Gastroesophageal sphincter (tissue), 4 donors: ENCODE measurements around the gene DLGAP4. TPM values are rescaled to one million over a fixed set of nuclear protein-coding genes. Genes with fewer than 3 reads are reported as not detected.

Experiments
- ATAC-seq: fragments of 150-250 bp; one replicate; pipeline ENCODE4 v1.9.1; 2016; ENCODE audit warnings: mild to moderate bottlenecking, moderate library complexity
- H3K27ac ChIP-seq, 4 donors: fragments of 200-600 bp; sonication (generic) in 3 of 4; 1 replicate in 3 of 4; 2 replicates in 1 of 4; pipeline ENCODE4 v1.5.1; 2016 to 2019
- H3K27me3 ChIP-seq: fragments of 200-600 bp; sonication (generic); one replicate; pipeline ENCODE4 v1.5.1; 2019
- H3K36me3 ChIP-seq, 2 donors: fragments of 200-600 bp; sonication (generic); one replicate each; pipeline ENCODE4 v1.5.1; 2019; ENCODE audit warnings: control low read depth in 1 of 2
- H3K4me1 ChIP-seq, 3 donors: fragments of 200-600 bp; sonication (generic); 1 replicate in 2 of 3; 2 replicates in 1 of 3; pipeline ENCODE4 v1.5.1; 2016 to 2019; ENCODE audit warnings: control low read depth in 2 of 3
- H3K4me3 ChIP-seq, 2 donors: fragments of 200-600 bp; sonication (generic); one replicate each; pipeline ENCODE4 v1.5.1; 2019; ENCODE audit warnings: mild to moderate bottlenecking in 1 of 2, moderate library complexity in 1 of 2
- H3K9me3 ChIP-seq, 3 donors: fragments of 200-600 bp; sonication (generic); one replicate each; pipeline ENCODE4 v1.5.1; 2017 to 2019; ENCODE audit warnings: control low read depth in 2 of 3
- EP300 ChIP-seq: sonication (generic); formaldehyde crosslinking; IDR thresholded peaks from one replicate; pipeline ENCODE4 v1.6.1; 2017; ENCODE audit warnings: antibody characterized with exemption, mild to moderate bottlenecking
- POLR2A ChIP-seq, 2 donors: fragments of 450-650 bp; IDR thresholded peaks; one replicate each; pipeline ENCODE4 v1.6.1; 2017; ENCODE audit warnings: antibody characterized with exemption in 2 of 2, mild to moderate bottlenecking in 2 of 2, moderate library complexity in 1 of 2
- POLR2AphosphoS5 ChIP-seq: sonication (generic); formaldehyde crosslinking; IDR thresholded peaks from one replicate; pipeline ENCODE4 v1.6.1; 2017; ENCODE audit warnings: antibody characterized with exemption
- WGBS, 2 donors: methylation state at CpG; one replicate each; pipeline ENCODE4 v1.1.5; 2018; ENCODE audit warnings: low coverage in 1 of 2; 5-methylcytosine and 5-hydroxymethylcytosine counted together
- total RNA-seq, 4 donors: library from RNA; depleted of rRNA; stranded (reverse); fragments of >200 nt; gene quantifications; one replicate each; pipeline ENCODE4 v1.1.0, GENCODE V29; 2016
- TF ChIP-seq, protein P1 (sequence below), 4 experiments: fragments of 200-600 bp in 2 of 4; fragments of 450-650 bp in 2 of 4; sonication (generic) in 1 of 4; IDR thresholded peaks; one replicate each; pipeline ENCODE4 v1.5.1; 2017 to 2019; ENCODE audit warnings: antibody characterized with exemption in 4 of 4, mild to moderate bottlenecking in 2 of 4, moderate library complexity in 2 of 4

DLGAP4 gene
- total RNA-seq, 4 donors from 2014 or later = 35.5 to 76.1 (median 42.2) TPM

DNA sequence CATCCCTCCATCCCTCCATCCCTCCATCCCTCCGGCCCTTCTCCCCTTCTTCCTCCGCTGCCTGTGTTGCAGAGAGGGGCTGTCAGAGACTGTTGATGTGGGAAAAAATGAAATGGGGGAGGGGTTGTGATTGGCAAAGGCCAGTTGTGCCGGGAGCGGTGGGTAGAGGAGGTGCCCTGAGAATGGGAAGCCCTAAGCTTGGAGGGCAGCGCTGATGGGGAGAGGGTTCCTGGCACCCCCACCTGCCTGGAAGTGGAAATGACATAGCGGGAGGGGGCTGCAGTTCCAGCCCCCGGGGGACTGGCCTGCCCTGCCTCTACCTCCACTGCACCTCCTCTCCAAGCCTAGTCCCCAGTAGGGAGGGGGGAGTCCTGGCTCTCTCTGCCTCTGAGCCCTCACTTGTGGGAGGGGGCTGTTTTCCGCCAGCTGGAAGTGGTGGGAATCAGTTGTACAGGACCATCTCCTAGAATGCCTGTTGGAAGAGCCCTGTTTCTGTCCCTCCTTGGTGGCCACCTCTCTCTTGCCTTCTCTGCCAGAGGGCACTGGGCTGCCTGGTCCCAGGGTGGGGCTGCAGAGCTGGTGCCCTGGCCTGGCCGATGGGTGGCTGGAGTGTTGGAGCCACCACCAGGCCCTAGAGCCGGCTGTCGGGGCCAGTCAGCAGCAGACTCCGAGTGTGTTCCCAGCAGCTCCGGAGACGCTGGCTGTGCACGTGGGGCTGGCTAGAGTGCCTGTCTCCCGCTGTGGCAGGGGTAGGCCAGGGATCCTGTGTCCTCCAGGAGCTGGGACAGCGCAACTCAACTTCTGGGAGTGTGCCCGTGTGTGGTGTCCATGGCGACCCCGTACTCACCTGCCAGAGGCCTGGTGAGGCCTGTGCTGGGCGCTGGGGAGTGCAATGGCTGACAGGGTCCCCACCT is 1.5 kb downstream of the DLGAP4 start:
- no peak for TF ChIP-seq POLR2AphosphoS5
- TF ChIP-seq, protein P1, sequence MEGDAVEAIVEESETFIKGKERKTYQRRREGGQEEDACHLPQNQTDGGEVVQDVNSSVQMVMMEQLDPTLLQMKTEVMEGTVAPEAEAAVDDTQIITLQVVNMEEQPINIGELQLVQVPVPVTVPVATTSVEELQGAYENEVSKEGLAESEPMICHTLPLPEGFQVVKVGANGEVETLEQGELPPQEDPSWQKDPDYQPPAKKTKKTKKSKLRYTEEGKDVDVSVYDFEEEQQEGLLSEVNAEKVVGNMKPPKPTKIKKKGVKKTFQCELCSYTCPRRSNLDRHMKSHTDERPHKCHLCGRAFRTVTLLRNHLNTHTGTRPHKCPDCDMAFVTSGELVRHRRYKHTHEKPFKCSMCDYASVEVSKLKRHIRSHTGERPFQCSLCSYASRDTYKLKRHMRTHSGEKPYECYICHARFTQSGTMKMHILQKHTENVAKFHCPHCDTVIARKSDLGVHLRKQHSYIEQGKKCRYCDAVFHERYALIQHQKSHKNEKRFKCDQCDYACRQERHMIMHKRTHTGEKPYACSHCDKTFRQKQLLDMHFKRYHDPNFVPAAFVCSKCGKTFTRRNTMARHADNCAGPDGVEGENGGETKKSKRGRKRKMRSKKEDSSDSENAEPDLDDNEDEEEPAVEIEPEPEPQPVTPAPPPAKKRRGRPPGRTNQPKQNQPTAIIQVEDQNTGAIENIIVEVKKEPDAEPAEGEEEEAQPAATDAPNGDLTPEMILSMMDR (IDR thresholded peaks at IDR 0.05) = no peak
- no peak for TF ChIP-seq EP300
- TF ChIP-seq POLR2A (IDR thresholded peaks at IDR 0.05) = no peak
- Histone ChIP-seq H3K36me3 (no peaks in the 10 kb centered on the region), H3K27ac (no peak overlapping the region), H3K9me3 (no peaks in the 10 kb centered on the region), H3K27me3 (peaks cover 99% of the 10 kb centered on the region), H3K4me3 (no peak overlapping the region), H3K4me1 (peaks cover 0 to 17% (median 11%) of the 10 kb centered on the region in 3 donors)
- WGBS, 2 donors = no CpG with 5 or more reads among the region's 21 CpGs
- no peak for ATAC-seq

DNA sequence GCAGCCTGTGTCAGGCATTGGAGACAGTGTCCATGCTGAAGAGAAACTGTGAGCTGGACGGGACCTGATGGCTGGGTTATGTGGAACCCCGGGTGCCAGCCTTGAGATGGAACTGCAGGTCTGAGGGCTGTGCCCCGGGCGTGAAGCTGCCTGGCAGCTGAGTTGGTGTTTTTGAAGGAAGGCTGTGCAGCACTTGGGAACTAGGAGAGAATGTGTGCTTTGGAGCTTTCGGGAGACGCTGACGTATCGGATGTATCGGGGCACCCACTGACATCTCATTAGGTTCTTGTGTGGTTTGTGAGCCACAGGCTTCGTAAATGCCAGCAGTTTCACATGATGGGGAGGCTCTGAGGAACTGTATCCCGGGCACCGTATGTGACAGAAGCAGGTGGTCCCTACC is 2.2 kb downstream of the DLGAP4 start:
- Histone ChIP-seq H3K4me3 (no peak overlapping the region), H3K9me3 (no peaks in the 10 kb centered on the region), H3K27ac (no peak overlapping the region), H3K27me3 (peaks cover 99% of the 10 kb centered on the region), H3K36me3 (no peaks in the 10 kb centered on the region), H3K4me1 (peaks cover 0 to 17% (median 11%) of the 10 kb centered on the region in 3 donors)
- 83% methylated on average over 11 of the region's 12 CpGs; no CpG with 5 or more reads in 1 of the 2 donors for WGBS, 2 donors
- TF ChIP-seq EP300 (no peak), POLR2A (IDR thresholded peaks at IDR 0.05) (no peak), POLR2AphosphoS5 (no peak)
- TF ChIP-seq, protein P1 (IDR thresholded peaks at IDR 0.05) = no peak
- ATAC-seq = no peak

DNA sequence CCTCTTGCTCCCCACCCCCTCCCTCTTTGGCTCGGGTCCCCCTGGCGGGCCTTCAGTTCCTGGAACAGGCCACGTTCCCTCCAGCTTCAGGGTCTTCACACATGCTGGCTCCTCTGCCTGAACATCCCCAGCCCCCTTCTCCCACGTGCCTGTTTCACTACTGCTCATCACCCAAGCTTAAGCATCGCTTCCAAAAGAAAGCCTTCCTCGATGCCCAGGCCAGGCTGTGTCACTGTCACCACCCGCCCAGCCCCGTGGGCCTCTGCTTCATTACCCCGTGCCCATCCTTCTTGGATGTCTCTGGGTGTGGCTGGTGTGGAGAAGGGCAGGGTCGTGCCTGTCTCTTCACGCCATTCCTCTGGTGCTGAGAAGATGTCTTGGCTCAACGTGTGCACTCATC is 2.8 kb downstream of the DLGAP4 start:
- WGBS, 2 donors = 21 to 42% methylated on average over 2 to 6 of the region's 12 CpGs
- H3K4me3 ChIP-seq = no peak overlapping the region
- TF ChIP-seq EP300 (no peak), POLR2AphosphoS5 (no peak), POLR2A (IDR thresholded peaks at IDR 0.05) (no peak)
- TF ChIP-seq, protein P1 (IDR thresholded peaks at IDR 0.05) = no peak
- no peaks in the 10 kb centered on the region for H3K9me3 ChIP-seq
- H3K36me3 ChIP-seq = no peaks in the 10 kb centered on the region
- ATAC-seq = no peak
- no peak overlapping the region for H3K27ac ChIP-seq
- peaks cover 99% of the 10 kb centered on the region for H3K27me3 ChIP-seq
- H3K4me1 ChIP-seq = peaks cover 0 to 17% (median 11%) of the 10 kb centered on the region in 3 donors

DNA sequence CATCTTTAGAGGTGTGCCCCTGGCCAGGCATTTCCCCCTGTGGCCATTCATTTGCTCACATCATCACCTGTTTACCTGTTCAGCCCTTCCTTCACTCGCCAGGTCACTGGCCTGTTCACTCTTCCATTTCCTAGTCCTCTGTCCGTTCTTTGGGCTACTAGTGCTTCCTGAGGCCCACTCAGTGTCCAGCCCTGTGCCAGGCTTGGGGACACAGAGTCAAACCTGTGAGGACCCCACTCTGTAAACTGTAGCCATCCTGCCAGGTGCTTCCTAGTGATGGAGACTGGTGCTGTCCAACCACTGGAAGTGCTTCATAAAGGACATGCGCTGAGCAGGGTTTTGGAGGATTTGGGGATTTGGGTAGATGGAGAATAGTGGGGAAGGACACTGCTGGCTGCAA is 3.5 kb downstream of the DLGAP4 start:
- H3K9me3 ChIP-seq = no peaks in the 10 kb centered on the region
- H3K4me1 ChIP-seq = peaks cover 0 to 17% (median 11%) of the 10 kb centered on the region in 3 donors
- TF ChIP-seq EP300 (no peak), POLR2A (IDR thresholded peaks at IDR 0.05) (no peak), POLR2AphosphoS5 (no peak)
- TF ChIP-seq, protein P1 (IDR thresholded peaks at IDR 0.05) = no peak
- peaks cover 94% of the 10 kb centered on the region for H3K27me3 ChIP-seq
- H3K27ac ChIP-seq = no peak overlapping the region
- H3K36me3 ChIP-seq = no peaks in the 10 kb centered on the region
- no peak for ATAC-seq
- no peak overlapping the region for H3K4me3 ChIP-seq
- 52% methylated on average over 2 of the region's 3 CpGs; no CpG with 5 or more reads in 1 of the 2 donors for WGBS, 2 donors
